GM12801 (cell line): ENCODE results near the gene UGT1A9.

Experiments
- TF ChIP-seq, protein P1 (sequence below): IDR thresholded peaks from one replicate; pipeline ENCODE4 v1.5.1; 2011; ENCODE audit warnings: control low read depth; ENCODE audit not compliant: insufficient read length; ENCODE audit errors: extremely low read depth

UGT1A9 gene

DNA sequence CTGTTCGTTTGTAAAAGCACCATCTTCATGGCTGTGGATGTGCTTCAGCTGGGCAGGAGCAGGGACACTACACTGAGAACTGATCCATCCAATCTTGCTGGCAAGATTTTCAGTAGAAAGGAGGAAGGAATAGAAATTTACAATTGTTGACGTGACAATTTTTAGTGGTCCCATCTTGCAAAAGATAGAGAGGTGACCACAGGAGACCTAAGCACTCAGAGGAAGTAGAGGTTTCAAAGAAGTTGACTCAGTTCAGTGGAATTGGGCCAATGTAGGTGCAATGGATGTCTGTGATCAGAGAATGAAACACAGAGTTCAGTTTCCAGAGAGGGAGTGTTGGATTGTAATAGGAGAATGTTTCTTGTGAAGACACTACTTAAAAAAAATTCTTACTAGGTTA, 42.4 kb downstream of the UGT1A9 start:
- TF ChIP-seq, protein P1, sequence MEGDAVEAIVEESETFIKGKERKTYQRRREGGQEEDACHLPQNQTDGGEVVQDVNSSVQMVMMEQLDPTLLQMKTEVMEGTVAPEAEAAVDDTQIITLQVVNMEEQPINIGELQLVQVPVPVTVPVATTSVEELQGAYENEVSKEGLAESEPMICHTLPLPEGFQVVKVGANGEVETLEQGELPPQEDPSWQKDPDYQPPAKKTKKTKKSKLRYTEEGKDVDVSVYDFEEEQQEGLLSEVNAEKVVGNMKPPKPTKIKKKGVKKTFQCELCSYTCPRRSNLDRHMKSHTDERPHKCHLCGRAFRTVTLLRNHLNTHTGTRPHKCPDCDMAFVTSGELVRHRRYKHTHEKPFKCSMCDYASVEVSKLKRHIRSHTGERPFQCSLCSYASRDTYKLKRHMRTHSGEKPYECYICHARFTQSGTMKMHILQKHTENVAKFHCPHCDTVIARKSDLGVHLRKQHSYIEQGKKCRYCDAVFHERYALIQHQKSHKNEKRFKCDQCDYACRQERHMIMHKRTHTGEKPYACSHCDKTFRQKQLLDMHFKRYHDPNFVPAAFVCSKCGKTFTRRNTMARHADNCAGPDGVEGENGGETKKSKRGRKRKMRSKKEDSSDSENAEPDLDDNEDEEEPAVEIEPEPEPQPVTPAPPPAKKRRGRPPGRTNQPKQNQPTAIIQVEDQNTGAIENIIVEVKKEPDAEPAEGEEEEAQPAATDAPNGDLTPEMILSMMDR: no peak

DNA sequence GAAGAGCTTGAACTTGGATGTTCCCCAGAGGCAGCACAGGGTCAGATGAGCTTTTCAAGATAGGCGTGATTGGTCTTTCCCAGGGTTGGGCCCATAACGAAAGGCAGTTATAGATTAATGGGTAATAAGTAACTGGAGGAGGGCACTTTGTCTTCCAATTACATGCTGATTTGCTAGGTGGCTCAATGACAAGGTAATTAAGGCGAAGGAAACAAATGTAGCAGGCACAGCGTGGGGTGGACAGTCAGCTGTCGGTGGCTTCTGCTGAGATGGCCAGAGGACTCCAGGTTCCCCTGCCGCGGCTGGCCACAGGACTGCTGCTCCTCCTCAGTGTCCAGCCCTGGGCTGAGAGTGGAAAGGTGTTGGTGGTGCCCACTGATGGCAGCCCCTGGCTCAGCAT, 46.9 kb downstream of the UGT1A9 start, which contains the start of gene UGT1A4:
UGT1A4 (plus strand) TSS at position 185 of the 400 bp plus-strand sequence; CDS start at position 270, 85 bp downstream.
- TF ChIP-seq, protein P1: no peak

DNA sequence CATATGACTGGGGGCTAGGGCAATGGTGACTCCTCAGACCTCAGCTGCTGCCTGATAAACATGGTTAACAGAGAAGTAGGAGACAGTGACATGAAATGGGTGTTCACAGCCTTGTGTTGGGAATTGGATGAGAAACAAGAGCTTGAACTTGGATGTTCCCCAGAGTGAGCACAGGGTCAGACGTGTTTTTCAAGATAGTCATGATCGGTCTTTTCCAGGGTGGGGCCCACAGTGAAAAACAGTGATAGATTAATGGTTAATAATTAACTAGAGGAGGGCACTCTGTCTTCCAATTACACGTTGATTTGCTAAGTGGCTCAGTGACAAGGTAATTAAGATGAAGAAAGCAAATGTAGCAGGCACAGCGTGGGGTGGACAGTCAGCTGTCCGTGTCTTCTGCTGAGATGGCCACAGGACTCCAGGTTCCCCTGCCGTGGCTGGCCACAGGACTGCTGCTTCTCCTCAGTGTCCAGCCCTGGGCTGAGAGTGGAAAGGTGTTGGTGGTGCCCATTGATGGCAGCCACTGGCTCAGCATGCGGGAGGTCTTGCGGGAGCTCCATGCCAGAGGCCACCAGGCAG, 57.1 kb downstream of the UGT1A9 start, which contains the start of gene UGT1A3:
UGT1A3 (plus strand) TSS at position 320 of the 579 bp plus-strand sequence; CDS start at position 405, 85 bp downstream.
- TF ChIP-seq, protein P1: no peak

DNA sequence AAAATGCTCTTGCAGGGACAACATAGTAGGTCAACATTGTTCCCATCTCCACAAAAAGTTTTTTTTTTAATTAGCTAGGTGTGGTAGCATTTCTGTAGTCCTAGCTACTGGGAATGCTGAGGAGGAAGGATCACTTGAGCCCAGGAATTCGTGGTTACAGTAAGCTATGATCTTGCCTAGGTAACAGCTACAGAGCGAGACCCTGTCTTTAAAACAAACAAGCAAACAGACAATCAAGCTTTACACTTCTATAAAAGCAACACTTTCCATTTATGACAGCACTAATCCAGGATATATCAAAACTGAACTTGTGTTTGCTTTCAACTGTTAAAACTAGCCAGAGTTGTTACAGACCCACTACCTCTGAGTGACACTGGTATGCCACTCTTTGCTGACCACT, 69.2 kb downstream of the UGT1A9 start:
- TF ChIP-seq, protein P1: no peak

DNA sequence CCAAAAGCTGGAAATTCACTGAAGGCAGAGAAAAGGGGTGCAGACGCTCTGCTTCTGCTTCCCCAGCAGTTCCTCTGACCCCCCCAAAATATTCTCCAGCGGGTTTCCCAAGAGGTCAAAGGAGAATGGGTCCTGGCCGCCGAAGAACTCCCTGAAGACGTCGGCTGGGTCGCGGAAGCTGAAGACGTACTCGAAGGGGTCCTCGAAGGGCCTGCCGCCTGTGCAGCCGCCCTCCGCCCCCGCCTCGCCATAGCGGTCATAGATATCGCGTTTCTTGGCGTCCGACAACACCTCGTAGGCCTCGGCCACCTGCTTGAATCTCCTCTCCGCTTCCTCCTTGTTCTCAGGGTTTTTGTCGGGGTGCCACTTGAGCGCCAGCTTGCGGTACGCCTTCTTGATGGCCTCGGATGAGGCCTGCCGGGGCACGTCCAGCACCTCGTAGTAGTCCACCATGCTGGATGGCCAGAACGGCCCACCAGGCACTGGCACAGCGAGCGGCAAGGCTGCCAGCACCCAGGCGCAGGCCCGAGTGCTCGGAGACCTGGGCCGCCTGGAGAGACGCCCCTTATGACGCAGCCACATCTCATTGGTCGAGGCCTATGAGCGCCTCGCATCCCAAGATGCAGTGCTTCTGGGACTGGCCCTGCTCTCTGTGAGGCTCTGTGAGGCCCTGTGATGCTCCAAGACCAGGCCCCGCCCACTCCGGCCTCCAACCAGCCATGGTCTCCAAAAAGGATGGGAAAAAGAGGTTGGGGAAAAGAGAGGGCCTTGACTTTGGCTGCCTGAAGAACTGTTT, 72.0 kb downstream of the UGT1A9 start:
- TF ChIP-seq, protein P1: no peak

DNA sequence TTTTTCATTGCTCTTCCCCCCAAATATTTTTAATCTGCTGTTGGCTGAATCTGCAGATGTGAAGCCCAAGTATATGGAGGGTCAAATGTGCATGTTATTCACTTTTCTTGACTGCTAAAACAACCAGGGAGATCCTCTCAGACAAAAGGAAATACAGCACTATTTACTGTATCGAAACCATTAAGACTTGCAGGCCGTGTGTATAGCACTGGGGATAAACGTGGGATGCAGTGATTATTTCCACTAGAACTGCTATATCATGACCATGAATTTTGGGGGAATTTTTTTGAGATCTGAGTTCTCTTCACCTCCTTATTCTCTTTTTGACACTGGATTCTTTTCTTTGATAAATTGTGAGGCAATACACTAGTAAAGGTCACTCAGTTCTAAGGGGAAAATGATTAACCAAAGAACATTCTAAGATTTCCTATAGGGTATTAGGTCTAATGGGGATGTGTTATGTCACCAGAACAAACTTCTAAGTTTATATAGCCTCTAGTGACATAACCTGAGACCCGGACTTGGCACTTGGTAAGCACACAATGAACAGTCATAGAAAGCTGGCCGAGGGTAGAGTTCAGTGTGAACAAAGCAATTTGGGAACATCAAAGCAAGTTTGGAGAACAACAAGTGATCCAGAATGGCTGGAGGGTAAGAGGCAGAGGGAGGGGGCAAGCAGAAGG, 73.5 kb downstream of the UGT1A9 start:
- TF ChIP-seq, protein P1: no peak
